ENCODE results near the gene GSTM5.

DNA sequence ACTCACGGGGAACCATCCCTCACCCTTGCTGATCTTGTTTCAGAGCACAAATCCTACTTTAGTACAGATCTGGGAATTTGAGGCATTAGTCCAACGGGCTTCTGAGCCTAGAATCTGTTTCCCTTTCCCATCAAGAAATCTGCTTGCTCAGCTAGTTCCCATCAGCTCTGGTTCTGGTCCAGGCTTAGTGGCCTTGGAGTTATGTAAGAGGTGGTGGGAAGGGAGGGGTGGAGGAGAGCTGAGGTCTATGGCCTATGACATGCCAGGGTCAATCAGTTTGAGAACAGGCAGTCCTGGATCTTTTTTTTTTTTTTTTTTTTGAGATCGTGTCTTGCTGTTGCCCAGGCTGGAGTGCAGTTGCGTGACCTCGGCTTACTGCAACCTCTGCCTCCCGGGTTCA lies 20.3 kb upstream of the GSTM5 start:
- TF ChIP-seq, protein P1, sequence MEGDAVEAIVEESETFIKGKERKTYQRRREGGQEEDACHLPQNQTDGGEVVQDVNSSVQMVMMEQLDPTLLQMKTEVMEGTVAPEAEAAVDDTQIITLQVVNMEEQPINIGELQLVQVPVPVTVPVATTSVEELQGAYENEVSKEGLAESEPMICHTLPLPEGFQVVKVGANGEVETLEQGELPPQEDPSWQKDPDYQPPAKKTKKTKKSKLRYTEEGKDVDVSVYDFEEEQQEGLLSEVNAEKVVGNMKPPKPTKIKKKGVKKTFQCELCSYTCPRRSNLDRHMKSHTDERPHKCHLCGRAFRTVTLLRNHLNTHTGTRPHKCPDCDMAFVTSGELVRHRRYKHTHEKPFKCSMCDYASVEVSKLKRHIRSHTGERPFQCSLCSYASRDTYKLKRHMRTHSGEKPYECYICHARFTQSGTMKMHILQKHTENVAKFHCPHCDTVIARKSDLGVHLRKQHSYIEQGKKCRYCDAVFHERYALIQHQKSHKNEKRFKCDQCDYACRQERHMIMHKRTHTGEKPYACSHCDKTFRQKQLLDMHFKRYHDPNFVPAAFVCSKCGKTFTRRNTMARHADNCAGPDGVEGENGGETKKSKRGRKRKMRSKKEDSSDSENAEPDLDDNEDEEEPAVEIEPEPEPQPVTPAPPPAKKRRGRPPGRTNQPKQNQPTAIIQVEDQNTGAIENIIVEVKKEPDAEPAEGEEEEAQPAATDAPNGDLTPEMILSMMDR (conservative IDR thresholded peaks at IDR 0.05) = no peak
- TF ChIP-seq ZFX (IDR thresholded peaks at IDR 0.05) = no peak

Measured in C4-2B (cell line).